ENCODE measurements around the gene DPP9. TPM values are rescaled to one million over a fixed set of nuclear protein-coding genes. Genes with fewer than 3 reads are reported as not detected.
A peak's percentile ranks its signal among the peaks of the same experiment; 100 is the strongest.

DPP9 gene
- total and polyA plus RNA-seq, 7 donors, result 27.6 to 90.6 (median 36.9) TPM

- Histone ChIP-seq H3K36me3 (no peaks in the 10 kb centered on the region), H3K9me3 (no peaks in the 10 kb centered on the region), H3K27me3 (peaks cover 0 to 5% (median 0%) of the 10 kb centered on the region in 3 donors), H3K4me1 (peaks cover 0 to 8% (median 3%) of the 10 kb centered on the region in 4 donors), H3K4me3 (no peak overlapping the region), H3K27ac (no peak overlapping the region)
- TF ChIP-seq POLR2AphosphoS5 (IDR thresholded peaks at IDR 0.05) (no peak), POLR2A (IDR thresholded peaks at IDR 0.05) (no peak), EP300 (IDR thresholded peaks at IDR 0.05) (no peak), CTCF (IDR thresholded peaks at IDR 0.05) (no peak)
- 13 to 44% methylated on average over 1 of the region's 1 CpG for WGBS, 2 donors
- intact Hi-C loops (cut with DNase I), result loop anchor here (1.0 kb wide), 1 partner anchor 56 kb away; no protein-coding TSS in a partner anchor
- no peak for DNase-seq
Observed at GRCh38 chr19:4733755-4734345, 10.2 kb upstream of the DPP9 start.

- intact Hi-C loops (cut with DNase I), result loop anchor here (1.0 kb wide), 1 partner anchor 58 kb away; no protein-coding TSS in a partner anchor
- TF ChIP-seq EP300 (IDR thresholded peaks at IDR 0.05), result no peak
- TF ChIP-seq CTCF (IDR thresholded peaks at IDR 0.05), result peak; percentile 62 to 75 (median 66)
- H3K4me3 ChIP-seq, result no peak overlapping the region
- 7 to 10% methylated on average over 8 of the region's 8 CpGs for WGBS, 2 donors
- no peaks in the 10 kb centered on the region for H3K9me3 ChIP-seq
- H3K27me3 ChIP-seq, result peaks cover 0 to 4% (median 0%) of the 10 kb centered on the region in 3 donors
- peak; percentile 81 for DNase-seq
- H3K4me1 ChIP-seq, result peaks cover 0 to 8% (median 3%) of the 10 kb centered on the region in 4 donors
- H3K36me3 ChIP-seq, result no peaks in the 10 kb centered on the region
- no peak overlapping the region for H3K27ac ChIP-seq
Observed at GRCh38 chr19:4732680-4733114, 9.1 kb upstream of the DPP9 start.

GRCh38 chr19:4730740-4731171 lies 7.1 kb upstream of the DPP9 start:
- WGBS, 2 donors, result 99 to 100% methylated on average over 1 of the region's 1 CpG
- no peaks in the 10 kb centered on the region for H3K27me3 ChIP-seq
- DNase-seq, result no peak
- H3K9me3 ChIP-seq, result no peaks in the 10 kb centered on the region
- no peak overlapping the region for H3K27ac ChIP-seq
- H3K36me3 ChIP-seq, result no peaks in the 10 kb centered on the region
- H3K4me1 ChIP-seq, result peaks cover 0 to 8% (median 3%) of the 10 kb centered on the region in 4 donors
- intact Hi-C loops (cut with DNase I), result no loop called here
- no peak overlapping the region for H3K4me3 ChIP-seq
- no peak for TF ChIP-seq EP300 (IDR thresholded peaks at IDR 0.05)
- no peak for TF ChIP-seq POLR2A (IDR thresholded peaks at IDR 0.05)
- no peak for TF ChIP-seq POLR2AphosphoS5 (IDR thresholded peaks at IDR 0.05)
- peak in 2 of 4 experiments; percentile 6 to 22 for TF ChIP-seq CTCF (IDR thresholded peaks at IDR 0.05)

- H3K9me3 ChIP-seq, result no peaks in the 10 kb centered on the region
- H3K4me3 ChIP-seq, result no peak overlapping the region
- no peak overlapping the region for H3K27ac ChIP-seq
- intact Hi-C loops (cut with DNase I), result loop anchor here (10.0 kb wide), 2 partner anchors 136 to 246 kb away; partner anchors contain the start of gene PLIN3
- no peak for DNase-seq
- TF ChIP-seq CTCF (IDR thresholded peaks at IDR 0.05), result no peak
- no peak for TF ChIP-seq EP300 (IDR thresholded peaks at IDR 0.05)
- TF ChIP-seq POLR2AphosphoS5 (IDR thresholded peaks at IDR 0.05), result no peak
- no peak for TF ChIP-seq POLR2A (IDR thresholded peaks at IDR 0.05)
- 66 to 78% methylated on average over 10 of the region's 10 CpGs for WGBS, 2 donors
- H3K4me1 ChIP-seq, result peaks cover 0 to 8% (median 3%) of the 10 kb centered on the region in 4 donors
- H3K27me3 ChIP-seq, result no peaks in the 10 kb centered on the region
- H3K36me3 ChIP-seq, result no peaks in the 10 kb centered on the region
Observed at GRCh38 chr19:4728871-4729270, 5.2 kb upstream of the DPP9 start.
